NCI-H510A (cell line): ENCODE data around the gene ZNF493.

ENCODE experiments used
- DNase-seq: peaks from one replicate; lab custom pipeline; 2025; lab: John Stamatoyannopoulos, UW

Gene ZNF493

GRCh38 chr19:21396893-21397572 is at the start of gene ZNF493:
Gene ZNF493 (plus strand): TSS chr19:21397133. CDS start chr19:21397238, 105 bp downstream.
- DNase-seq = peak; percentile 90

DNA sequence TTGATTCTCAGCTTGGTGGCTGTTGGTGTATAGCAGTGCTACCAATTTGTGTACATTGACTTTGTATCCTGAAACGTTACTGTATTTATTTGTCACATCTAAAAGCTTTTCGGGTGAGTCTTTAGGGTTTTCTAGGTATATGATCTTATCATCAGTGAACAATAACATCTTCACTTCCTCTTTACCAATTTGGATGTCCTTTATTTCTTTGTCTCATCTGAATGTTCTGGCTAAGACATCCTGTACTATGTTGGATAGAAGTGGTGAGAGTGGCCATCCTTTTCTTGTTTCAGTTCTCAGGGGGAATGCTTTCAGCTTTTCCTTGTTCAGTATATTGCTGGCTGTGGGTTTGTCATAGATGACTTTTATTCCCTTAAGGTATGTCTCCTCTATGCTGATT is 44.1 kb upstream of the ZNF493 start:
- no peak for DNase-seq

DNA sequence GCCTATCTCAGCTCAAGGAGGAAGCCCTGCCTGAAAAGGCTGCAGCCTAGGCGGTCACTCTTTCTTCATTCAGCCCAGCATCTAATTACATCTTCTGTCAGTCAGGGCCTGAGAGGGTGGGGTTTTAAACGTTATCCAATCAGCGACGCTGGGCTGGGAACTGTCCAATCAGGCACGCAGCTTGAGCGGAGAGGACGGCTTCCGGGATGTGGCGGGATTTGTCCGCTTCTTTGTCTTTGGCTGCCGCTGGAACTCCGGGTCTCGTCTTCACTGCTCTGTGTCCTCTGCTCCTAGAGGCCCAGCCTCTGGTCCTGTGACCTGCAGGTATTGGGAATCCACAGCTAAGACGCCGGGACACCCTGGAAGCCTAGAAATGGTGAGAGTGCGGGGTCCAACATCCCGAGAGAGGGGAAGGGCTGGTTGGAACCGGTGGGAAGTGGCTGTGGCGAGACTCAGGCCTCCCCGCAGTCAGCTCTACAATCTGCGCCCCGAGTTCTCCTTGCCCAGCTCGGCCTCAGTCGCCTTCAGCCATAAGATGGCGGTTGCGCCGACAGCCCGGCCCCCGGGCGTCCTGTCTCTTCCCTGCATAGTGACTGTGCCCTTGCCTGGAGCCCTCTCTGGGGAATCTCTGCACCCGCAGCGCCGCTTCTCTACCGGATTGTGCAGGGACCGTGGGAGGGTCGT is 38.0 kb upstream of the ZNF493 start, which contains the start of gene ZNF738:
ZNF738 (plus strand) TSS at position 233 of the 684 bp plus-strand sequence; CDS start at position 374, 141 bp downstream.
- peak; percentile 93 for DNase-seq

GRCh38 chr19:21362291-21362690 is 34.6 kb upstream of the ZNF493 start:
- DNase-seq = no peak

DNA sequence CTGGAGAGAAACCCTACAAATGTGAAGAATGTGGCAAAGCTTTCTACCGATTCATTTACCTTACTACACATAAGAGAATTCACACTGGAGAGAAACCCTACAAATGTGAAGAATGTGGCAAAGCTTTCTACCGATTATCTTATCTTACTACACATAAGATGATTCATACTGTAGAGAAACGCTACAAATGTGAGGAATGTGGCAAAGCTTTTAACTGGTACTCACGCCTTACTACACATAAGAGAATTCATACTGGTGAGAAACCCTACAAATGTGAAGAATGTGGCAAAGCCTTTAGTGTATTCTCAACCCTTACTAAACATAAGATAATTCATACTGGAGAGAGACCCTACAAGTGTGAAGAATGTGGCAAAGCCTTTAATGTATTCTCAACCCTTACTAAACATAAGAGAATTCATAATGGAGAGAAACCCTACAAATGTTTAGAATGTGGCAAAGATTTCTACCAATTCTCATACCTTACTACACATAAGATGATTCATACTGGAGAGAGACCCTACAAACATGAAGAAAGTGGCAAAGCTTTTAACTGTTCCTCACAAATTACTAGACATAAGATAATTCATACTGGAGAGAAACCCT is 12.9 kb upstream of the ZNF493 start:
- DNase-seq = no peak

DNA sequence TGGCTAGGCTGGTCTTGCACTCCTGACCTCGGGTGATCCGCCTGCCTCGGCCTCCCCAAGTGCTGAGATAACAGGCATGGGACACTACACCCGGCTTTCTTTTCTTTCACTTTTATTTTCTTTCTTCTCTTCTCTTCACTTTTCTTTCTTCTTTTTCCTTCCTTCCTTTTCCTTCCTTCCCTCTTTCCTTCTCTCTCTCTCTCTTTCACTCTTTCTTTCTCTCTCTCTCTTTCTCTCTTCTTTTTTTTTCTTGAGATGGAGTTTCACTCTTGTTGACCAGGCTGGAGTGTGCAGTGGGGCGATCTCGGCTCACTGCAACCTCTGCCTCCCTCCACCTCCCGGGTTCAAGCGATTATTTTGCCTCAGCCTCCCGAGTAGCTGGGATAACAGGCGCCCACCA is 812 bp upstream of the ZNF493 start:
- DNase-seq = no peak

GRCh38 chr19:21398851-21399250 is 1.9 kb downstream of the ZNF493 start:
- no peak for DNase-seq

DNA sequence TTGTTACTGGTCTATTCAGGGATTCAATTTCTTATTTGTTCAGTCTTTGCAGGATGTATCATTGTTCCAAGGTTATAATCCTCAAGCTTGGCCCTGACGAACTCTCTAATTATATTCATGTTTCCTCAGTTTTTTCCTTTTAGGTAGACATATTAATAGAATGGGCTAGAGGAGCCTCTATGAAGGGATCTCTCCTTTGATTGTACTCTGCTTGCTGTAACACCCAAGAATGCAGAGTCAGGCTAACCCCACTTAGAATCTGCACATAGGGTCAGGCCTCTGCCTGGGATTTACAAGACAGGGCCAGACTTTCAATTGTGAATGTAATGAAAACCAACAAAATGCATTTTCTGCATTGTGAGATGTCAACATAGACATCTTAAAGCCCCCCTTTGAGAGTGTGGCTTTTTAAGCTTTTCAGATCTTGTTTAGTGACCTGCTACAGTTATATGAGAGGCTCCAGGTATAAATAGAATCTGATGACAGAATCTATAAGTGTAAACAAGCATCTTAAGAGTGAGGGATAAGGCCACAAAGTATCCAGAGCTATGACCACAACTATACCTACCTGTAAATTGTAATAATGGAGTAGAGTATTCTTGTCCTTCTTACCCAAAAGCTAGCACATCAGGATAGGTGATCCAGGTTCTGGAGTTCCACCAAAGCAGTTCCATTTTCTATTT is 5.5 kb downstream of the ZNF493 start:
- no peak for DNase-seq

DNA sequence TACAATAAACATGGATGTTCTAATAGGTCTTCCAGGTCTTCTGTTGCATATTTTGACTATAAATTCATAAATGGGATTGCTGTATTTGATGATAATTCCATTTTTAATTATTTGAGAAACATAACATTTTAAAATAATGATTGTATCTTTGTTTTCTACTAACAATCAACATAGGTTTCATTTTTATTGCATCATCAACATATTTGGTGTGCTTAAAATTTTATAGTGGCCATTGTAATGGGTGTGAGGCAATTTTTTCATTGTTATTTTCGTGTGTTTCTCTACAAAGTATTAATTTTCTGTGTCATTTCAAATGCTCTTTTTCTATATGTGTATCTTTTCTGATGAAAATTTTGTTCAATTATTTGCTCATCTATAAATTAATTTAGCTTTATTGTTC is 13.2 kb downstream of the ZNF493 start:
- DNase-seq = no peak

GRCh38 chr19:21422244-21422643 is 25.3 kb downstream of the ZNF493 start:
- DNase-seq = no peak

DNA sequence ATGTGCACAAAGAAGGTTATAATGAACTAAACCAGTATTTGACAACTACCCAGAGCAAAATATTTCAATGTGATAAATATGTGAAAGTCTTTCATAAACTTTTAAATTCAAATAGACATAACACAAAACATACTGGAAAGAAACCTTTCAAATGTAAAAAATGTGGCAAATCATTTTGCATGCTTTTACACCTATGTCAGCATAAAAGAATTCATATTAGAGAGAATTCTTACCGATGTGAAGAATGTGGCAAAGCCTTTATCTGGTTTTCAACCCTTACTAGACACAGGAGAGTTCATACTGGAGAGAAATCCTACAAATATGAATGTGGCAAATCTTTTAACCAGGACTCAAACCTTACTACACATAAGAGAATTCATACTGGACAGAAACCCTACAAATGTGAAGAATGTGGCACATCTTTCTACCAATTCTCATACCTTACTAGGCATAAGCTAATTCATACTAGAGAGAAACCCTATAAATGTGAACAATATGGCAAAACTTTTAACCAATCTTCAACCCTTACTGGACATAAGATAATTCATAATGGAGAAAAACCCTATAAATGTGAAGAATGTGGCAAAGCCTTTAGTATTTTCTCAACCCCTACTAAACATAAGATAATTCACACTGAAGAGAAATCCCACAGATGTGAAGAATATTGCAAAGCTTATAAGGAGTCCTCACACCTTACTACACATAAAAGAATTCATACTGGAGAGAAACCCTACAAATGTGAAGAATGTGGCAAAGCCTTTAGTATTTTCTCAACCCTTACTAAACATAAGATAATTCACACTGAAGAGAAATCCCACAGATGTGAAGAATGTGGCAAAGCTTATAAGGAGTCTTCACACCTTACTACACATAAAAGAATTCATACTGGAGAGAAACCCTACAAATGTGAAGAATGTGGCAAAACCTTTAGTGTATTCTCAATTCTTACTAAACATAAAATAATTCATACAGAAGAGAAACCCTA is 26.4 kb downstream of the ZNF493 start:
- DNase-seq = no peak

DNA sequence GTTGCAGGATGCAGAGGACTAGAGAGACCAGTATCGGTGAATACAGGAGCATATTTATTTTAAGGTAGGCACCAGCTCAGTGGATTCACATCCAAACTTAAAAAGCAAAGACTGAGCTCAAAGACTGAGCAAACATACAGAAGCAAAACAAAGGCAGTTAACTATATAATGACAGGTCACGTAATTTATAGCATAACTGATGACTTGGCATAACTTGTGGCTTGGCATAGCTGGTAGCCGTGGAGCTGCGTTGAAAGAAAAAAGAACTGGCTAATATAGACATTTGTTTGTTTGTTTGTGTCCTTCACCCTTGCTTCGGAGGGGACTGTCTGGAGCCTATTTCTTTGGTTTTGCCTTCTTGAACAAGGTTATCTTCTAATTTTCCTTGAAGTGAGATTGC is 33.7 kb downstream of the ZNF493 start:
- DNase-seq = no peak

- DNase-seq = no peak
Observed at GRCh38 chr19:21432590-21432989, 35.7 kb downstream of the ZNF493 start.

GRCh38 chr19:21434516-21434915 is 37.6 kb downstream of the ZNF493 start:
- no peak for DNase-seq

DNA sequence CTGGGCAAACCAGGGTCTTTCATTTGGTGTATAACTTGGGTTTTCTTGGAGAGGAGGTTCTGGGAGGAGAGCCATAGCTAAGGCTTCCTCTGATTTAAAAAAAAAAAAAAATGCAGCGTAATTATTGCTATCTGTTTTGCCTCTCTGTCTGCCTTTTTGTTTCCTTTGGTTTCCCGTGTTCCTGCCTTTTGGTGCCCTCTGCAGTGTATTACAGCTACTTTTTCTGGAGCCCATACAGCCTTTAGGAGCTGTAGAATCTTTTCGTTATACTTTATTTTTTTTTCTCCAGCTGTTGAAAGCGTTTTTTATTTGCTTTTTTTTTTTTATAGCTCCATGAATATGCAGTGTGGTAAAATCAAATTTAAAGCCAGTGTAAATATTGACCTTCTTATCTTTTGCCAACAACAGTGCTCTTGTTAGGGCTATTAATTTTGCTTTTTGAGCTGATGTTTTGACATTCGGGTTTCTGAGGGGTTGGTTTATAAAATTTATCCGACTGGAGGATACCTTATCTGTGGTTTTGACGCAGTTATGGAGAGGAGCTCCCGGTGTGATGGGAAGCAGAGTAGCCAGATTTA is 38.1 kb downstream of the ZNF493 start:
- no peak for DNase-seq

GRCh38 chr19:21439201-21439751 is 42.3 kb downstream of the ZNF493 start:
- no peak for DNase-seq

DNA sequence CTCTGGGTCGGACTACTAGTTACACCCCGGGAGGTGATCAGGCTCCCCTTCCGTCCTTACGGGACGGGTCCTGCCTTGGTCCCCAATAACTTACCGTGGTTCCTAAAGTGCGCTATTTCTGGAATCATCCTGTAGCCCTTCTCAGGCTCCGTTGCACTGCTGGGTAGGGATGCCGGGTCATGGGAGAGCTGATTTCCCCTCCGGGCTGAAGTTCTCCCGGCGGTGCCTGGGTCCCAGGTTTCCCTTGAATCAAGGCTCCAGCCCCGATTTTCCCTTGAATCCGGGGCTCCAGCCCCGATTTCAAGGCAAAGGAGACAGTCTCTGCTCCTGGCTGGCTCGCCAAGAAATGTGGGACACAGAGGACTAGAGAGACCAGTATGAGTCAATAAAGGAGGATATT is 43.4 kb downstream of the ZNF493 start:
- no peak for DNase-seq

DNA sequence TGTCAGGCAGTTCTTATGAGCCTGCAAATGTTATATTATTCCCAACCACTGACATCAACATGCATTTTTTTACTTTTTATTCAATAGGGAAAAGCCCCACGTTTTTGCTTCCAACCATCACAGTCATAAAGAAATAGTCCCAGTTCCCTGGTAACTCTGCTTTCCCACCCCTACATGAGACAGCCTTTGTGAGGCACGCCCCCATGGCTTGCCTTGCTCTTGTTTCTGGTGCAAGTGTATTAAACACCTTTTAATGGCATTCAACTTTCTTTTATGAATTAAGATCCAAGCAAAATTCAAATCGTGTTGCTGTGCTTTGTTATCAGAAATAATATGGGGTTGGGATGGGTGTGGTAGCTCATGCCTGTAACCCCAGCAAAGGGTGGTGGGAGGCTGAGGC is 54.3 kb downstream of the ZNF493 start:
- DNase-seq = no peak

DNA sequence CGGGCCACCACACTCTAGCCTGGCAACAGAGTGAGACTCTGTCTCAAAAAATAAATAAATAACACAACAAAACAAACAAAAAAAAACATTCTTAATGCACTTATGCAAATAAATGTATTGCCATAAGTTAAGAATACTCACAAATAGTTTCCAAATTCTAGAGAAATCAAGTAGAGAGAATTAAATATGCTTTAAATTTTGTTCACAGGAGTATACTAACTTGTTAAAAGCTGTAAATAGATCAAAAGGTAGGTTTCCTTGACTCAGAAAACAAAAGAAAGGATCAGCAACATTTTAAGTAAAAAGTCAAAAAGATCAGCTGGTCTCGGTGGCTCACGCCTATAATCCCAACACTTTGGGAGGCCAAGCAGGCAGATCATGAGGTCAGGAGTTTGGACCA is 58.0 kb downstream of the ZNF493 start:
- DNase-seq = no peak

DNA sequence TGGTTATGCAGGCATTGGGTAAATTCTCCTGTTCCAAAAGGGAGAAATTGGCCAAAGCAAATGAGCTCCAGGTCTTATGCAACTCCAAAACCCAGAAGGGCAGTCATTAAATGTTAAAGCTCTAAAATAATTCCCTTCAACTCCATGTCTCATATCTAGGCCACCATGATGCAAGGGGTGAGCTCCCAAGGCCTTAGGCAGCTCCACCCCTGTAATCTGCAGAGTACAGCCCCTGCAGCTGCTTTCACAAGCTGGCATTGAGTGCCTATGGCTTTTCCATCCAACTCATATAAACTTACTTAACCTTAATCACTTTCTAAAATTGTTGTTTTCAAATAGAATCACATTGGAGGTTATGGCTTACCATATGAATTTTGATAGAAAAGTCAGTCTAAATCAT is 63.8 kb downstream of the ZNF493 start:
- no peak for DNase-seq

DNA sequence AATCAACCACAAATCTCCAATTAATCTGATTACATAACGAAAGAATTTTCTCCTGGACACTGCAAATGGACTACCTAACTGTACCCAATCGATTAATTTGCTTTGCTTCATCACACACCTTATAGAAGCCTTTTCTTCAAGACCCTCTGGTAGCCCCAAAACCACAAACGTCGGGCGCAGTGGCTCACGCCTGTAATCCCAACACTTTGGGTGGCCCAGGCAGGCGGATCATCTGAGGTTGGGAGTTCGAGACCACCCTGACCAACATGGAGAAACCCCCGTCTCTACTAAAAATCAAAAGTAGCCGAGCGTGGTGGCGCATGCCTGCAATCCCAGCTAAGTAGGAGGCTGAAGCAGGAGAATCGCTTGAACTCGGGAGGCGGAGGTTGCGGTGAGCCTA is 65.6 kb downstream of the ZNF493 start:
- no peak for DNase-seq
